Esophagus muscularis mucosa (tissue), 4 donors: ENCODE measurements around the gene ALKBH5.

Experiments used
- EP300 ChIP-seq: sonication (generic); formaldehyde crosslinking; IDR thresholded peaks from one replicate; pipeline ENCODE4 v1.6.1; 2017; ENCODE audit warnings: antibody characterized with exemption
- POLR2AphosphoS5 ChIP-seq, 2 donors: sonication (generic); formaldehyde crosslinking; IDR thresholded peaks; one replicate each; pipeline ENCODE4 v1.6.1; 2017; ENCODE audit warnings: antibody characterized with exemption in 2 of 2
- TF ChIP-seq, protein P1 (sequence below), 3 experiments: fragments of 200-600 bp in 2 of 3; fragments of 450-650 bp in 1 of 3; sonication (generic) in 2 of 3; IDR thresholded peaks; one replicate each; pipeline ENCODE4 v1.5.1; 2017 to 2019; ENCODE audit warnings: antibody characterized with exemption in 3 of 3, mild to moderate bottlenecking in 2 of 3, moderate library complexity in 1 of 3

DNA sequence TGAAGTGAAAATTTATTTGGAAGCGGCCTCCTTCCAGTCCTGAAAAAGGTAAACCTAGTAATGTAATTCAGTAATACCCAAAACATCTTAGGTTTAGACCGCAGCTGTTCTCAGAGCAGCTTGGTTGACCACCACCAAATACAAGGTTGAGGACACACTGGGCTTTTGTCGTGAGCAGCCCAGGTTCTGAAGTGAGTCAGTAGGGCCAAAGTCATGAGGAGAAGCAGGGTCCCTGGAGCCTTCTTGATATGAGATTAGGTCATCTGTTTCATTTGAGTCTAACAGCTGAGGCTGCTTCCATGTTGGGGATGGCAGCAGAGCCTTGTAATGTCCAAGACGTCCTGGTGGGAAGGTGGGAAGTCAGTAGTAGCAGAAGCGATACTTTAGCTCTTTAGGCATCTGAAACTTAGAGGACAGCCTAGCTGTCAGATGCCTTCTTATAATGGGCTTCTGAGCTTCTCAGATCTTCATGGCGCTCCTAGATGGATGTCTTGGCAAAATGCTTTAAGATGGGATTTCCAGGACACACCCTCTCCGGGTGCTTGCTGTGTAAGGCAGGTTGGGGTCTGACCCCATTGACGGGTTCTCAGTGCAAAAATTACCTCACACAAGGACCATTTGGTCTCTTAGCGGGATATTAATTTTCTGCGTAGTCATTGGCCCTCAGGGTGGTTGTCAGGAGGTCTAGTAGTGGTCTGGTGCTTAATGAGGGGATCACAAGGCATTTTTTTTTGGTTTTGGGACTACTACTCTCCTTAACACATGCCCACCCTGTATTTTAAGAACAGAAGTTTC, 2.4 kb downstream of the ALKBH5 start:
- TF ChIP-seq, protein P1, sequence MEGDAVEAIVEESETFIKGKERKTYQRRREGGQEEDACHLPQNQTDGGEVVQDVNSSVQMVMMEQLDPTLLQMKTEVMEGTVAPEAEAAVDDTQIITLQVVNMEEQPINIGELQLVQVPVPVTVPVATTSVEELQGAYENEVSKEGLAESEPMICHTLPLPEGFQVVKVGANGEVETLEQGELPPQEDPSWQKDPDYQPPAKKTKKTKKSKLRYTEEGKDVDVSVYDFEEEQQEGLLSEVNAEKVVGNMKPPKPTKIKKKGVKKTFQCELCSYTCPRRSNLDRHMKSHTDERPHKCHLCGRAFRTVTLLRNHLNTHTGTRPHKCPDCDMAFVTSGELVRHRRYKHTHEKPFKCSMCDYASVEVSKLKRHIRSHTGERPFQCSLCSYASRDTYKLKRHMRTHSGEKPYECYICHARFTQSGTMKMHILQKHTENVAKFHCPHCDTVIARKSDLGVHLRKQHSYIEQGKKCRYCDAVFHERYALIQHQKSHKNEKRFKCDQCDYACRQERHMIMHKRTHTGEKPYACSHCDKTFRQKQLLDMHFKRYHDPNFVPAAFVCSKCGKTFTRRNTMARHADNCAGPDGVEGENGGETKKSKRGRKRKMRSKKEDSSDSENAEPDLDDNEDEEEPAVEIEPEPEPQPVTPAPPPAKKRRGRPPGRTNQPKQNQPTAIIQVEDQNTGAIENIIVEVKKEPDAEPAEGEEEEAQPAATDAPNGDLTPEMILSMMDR (IDR thresholded peaks at IDR 0.05), result no peak
- no peak for TF ChIP-seq POLR2AphosphoS5 (IDR thresholded peaks at IDR 0.05)
- TF ChIP-seq EP300, result no peak
